ENCODE results near the gene PZP.

DNA sequence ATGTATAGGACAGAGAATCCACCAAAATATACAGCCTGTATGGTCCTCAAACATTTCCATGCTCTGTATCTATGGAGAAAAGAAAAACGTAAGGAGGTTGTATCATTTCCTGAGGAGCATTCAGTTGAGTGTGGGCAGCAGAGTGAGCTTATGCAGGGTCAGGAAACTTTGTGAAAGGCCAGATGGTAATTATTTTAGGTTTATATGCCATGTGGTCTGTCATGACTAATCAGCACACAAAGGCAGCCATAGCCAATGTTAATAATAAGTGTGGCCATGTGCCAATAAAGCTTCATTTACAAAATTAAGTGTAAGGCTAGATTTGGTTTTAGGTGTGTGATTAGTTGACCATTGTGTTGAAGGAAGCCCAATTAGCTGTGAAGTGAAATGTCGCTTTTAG is 59.3 kb downstream of the PZP start:
- TF ChIP-seq CTCF (conservative IDR thresholded peaks at IDR 0.05; ENCODE audit: low read length) = no peak
- no peak for TF ChIP-seq EZH2phosphoT487 (IDR thresholded peaks at IDR 0.05; ENCODE audit: borderline replicate concordance)
